IMR-90 (cell line): ENCODE data around the gene STAC2. TPM values are rescaled to one million over a fixed set of nuclear protein-coding genes. Genes with fewer than 3 reads are reported as not detected.

Source experiments
- ATAC-seq: fragments of 200-7000 bp; cut with Tn5 transposase; 2 replicates; pipeline ENCODE4 v1.9.1; 2020; ENCODE audit warnings: low read depth, mild to moderate bottlenecking, moderate library complexity
- BruUV-seq: library from RNA; stranded (reverse); fragments of 400-500 nt; replicated peaks from 2 replicates; lab custom pipeline; 2021; lab: Mats Ljungman, UMichigan
- CTCF ChIA-PET: fragments of 300-600 bp; formaldehyde crosslinking; extraction: SDS; loops from one replicate; lab custom pipeline; 2021; ENCODE audit warnings: antibody characterized with exemption; lab: Yijun Ruan, JAX
- POLR2A ChIA-PET: fragments of 300-600 bp; sonication (Branson Sonifier 250); formaldehyde crosslinking; loops from one replicate; lab custom pipeline; 2022; ENCODE audit warnings: antibody characterized with exemption; ENCODE audit not compliant: unreplicated experiment; lab: Charles Lee
- DNase-seq: peaks from one replicate; pipeline ENCODE4 v3.0.0; 2013
- H2AFZ ChIP-seq: replicated peaks from 2 replicates; pipeline ENCODE3; 2013; ENCODE audit warnings: low read length, mild to moderate bottlenecking; ENCODE audit not compliant: poor library complexity
- H2AK5ac ChIP-seq: 2 replicates; pipeline ENCODE4 v1.6.1; 2013; ENCODE audit warnings: low read depth, low read length, inconsistent platforms
- H2AK9ac ChIP-seq: replicated peaks from 2 replicates; pipeline ENCODE3; 2013; ENCODE audit warnings: mild to moderate bottlenecking, low read depth, low read length, moderate library complexity; ENCODE audit not compliant: poor library complexity
- H2BK120ac ChIP-seq: 2 replicates; pipeline ENCODE4 v1.6.1; 2013; ENCODE audit warnings: low read depth, low read length, inconsistent platforms
- H2BK15ac ChIP-seq: 3 replicates; pipeline ENCODE4 v1.6.1; 2013; ENCODE audit warnings: low read depth, low read length, inconsistent platforms
- H2BK20ac ChIP-seq: 2 replicates; pipeline ENCODE4 v1.6.1; 2013; ENCODE audit warnings: low read depth, mild to moderate bottlenecking, inconsistent platforms, low read length, moderate library complexity
- H2BK5ac ChIP-seq: 2 replicates; pipeline ENCODE4 v1.6.1; 2013; ENCODE audit warnings: mild to moderate bottlenecking, low read depth, low read length, inconsistent platforms; ENCODE audit not compliant: poor library complexity, severe bottlenecking
- H3K14ac ChIP-seq: replicated peaks from 2 replicates; pipeline ENCODE4 v1.6.1; 2013; ENCODE audit warnings: low read depth, low read length, inconsistent platforms
- H3K18ac ChIP-seq: 2 replicates; pipeline ENCODE4 v1.6.1; 2013; ENCODE audit warnings: low read depth, low read length, control low read depth
- H3K23ac ChIP-seq: 2 replicates; pipeline ENCODE4 v1.6.1; 2013; ENCODE audit warnings: low read depth, low read length, inconsistent platforms
- H3K27ac ChIP-seq: 2 replicates; pipeline ENCODE4 v1.5.1; 2013; ENCODE audit warnings: mild to moderate bottlenecking, control low read depth, low read length; ENCODE audit not compliant: insufficient read depth
- H3K27me3 ChIP-seq: 2 replicates; pipeline ENCODE4 v1.6.1; 2013; ENCODE audit warnings: low read length; ENCODE audit not compliant: control insufficient read depth, insufficient read depth
- H3K36me3 ChIP-seq: 2 replicates; pipeline ENCODE4 v1.6.1; 2013; ENCODE audit warnings: low read length, mixed read lengths; ENCODE audit not compliant: control insufficient read depth, insufficient read depth
- H3K4ac ChIP-seq: 2 replicates; pipeline ENCODE4 v1.6.1; 2013; ENCODE audit warnings: low read depth, low read length, inconsistent platforms
- H3K4me1 ChIP-seq: 2 replicates; pipeline ENCODE4 v1.6.1; 2013; ENCODE audit warnings: low read length, mixed read lengths; ENCODE audit not compliant: control insufficient read depth, insufficient read depth
- H3K4me2 ChIP-seq: 2 replicates; pipeline ENCODE4 v1.6.1; 2013; ENCODE audit warnings: low read depth, mild to moderate bottlenecking, control low read depth, low read length, moderate library complexity
- H3K4me3 ChIP-seq: 2 replicates; pipeline ENCODE4 v1.5.1; 2013; ENCODE audit warnings: low read depth, mild to moderate bottlenecking, control low read depth, low read length, moderate library complexity; ENCODE audit not compliant: insufficient read depth
- H3K56ac ChIP-seq: 2 replicates; pipeline ENCODE4 v1.6.1; 2013; ENCODE audit warnings: low read length, inconsistent platforms; ENCODE audit not compliant: insufficient read depth; ENCODE audit errors: extremely low read depth
- H3K79me1 ChIP-seq, 2 experiments: 2 replicates each; pipeline ENCODE4 v1.6.1; 2013; ENCODE audit warnings: low read length in 2 of 2, inconsistent platforms in 1 of 2, low read depth in 1 of 2
- H3K9ac ChIP-seq: 2 replicates; pipeline ENCODE4 v1.6.1; 2013; ENCODE audit warnings: low read depth, low read length, control low read depth
- H3K9me1 ChIP-seq: 2 replicates; pipeline ENCODE4 v1.6.1; 2013; ENCODE audit warnings: low read length, inconsistent platforms; ENCODE audit not compliant: insufficient read depth
- H3K9me3 ChIP-seq: 2 replicates; pipeline ENCODE4 v1.6.1; 2013; ENCODE audit warnings: low read length; ENCODE audit not compliant: control insufficient read depth, insufficient read depth
- H4K20me1 ChIP-seq: 2 replicates; pipeline ENCODE4 v1.6.1; 2013; ENCODE audit warnings: low read length, inconsistent platforms; ENCODE audit not compliant: insufficient read depth
- H4K5ac ChIP-seq: 2 replicates; pipeline ENCODE4 v1.6.1; 2013; ENCODE audit warnings: mild to moderate bottlenecking, low read depth, low read length, control low read depth
- H4K8ac ChIP-seq, 2 experiments: 2 replicates each; pipeline ENCODE4 v1.6.1; 2013; ENCODE audit warnings: low read depth in 2 of 2, low read length in 2 of 2, control low read depth in 1 of 2, inconsistent platforms in 1 of 2
- H4K91ac ChIP-seq: 2 replicates; pipeline ENCODE4 v1.6.1; 2013; ENCODE audit warnings: low read depth, low read length, inconsistent platforms; ENCODE audit not compliant: insufficient read depth
- BHLHE40 ChIP-seq: fragments of 150-350 bp; IDR thresholded peaks from 2 replicates; pipeline ENCODE4 v1.6.1; 2016; ENCODE audit warnings: mild to moderate bottlenecking, low read depth, low read length
- CHD1 ChIP-seq: IDR thresholded peaks from 2 replicates; pipeline ENCODE4 v1.6.1; 2012; ENCODE audit warnings: low read depth, low read length, improper control_type of control experiment
- ELK1 ChIP-seq: fragments of 150-350 bp; IDR thresholded peaks from 2 replicates; pipeline ENCODE4 v1.6.1; 2016; ENCODE audit warnings: low read depth, mild to moderate bottlenecking, low read length, moderate library complexity, borderline replicate concordance
- FOS ChIP-seq: fragments of 150-350 bp; IDR thresholded peaks from 2 replicates; pipeline ENCODE4 v1.6.1; 2016; ENCODE audit warnings: low read depth, low read length
- MAFK ChIP-seq: IDR thresholded peaks from 2 replicates; pipeline ENCODE4 v1.6.1; 2012; ENCODE audit warnings: low read depth, low read length, improper control_type of control experiment
- MAZ ChIP-seq: IDR thresholded peaks from 2 replicates; pipeline ENCODE4 v1.6.1; 2012; ENCODE audit warnings: low read depth, mild to moderate bottlenecking, low read length, improper control_type of control experiment, moderate library complexity, borderline replicate concordance
- POLR2A ChIP-seq: IDR thresholded peaks from 2 replicates; pipeline ENCODE4 v1.6.1; 2012; ENCODE audit warnings: mild to moderate bottlenecking, low read depth, low read length
- RAD21 ChIP-seq: IDR thresholded peaks from 2 replicates; pipeline ENCODE4 v1.6.1; 2012; ENCODE audit warnings: low read length, improper control_type of control experiment
- RFX5 ChIP-seq: IDR thresholded peaks from 2 replicates; pipeline ENCODE4 v1.8.0; 2012; ENCODE audit warnings: low read depth, mild to moderate bottlenecking, low read length, moderate library complexity
- SMC3 ChIP-seq: fragments of 150-350 bp; IDR thresholded peaks from 2 replicates; pipeline ENCODE4 v1.6.1; 2016; ENCODE audit warnings: low read depth, mild to moderate bottlenecking, antibody characterized with exemption, low read length, moderate library complexity
- WGBS, 2 experiments: methylation state at CpG; one replicate each; pipeline versions ENCODE4 v1.1.5 to v1.1.7; 2013; ENCODE audit warnings: missing lambda C conversion rate in 2 of 2; ENCODE audit not compliant: insufficient read length in 1 of 2; ENCODE audit errors: extremely low coverage in 2 of 2; 5-methylcytosine and 5-hydroxymethylcytosine counted together
- dilution Hi-C: fragments of 300-500 bp; cut with HindIII; formaldehyde crosslinking; loops from one replicate; pipeline ENCODE4 v1.14.3; 2018; ENCODE audit warnings: low sequenced_read_pairs; ENCODE audit not compliant: unreplicated experiment
- in situ Hi-C: fragments of 300-500 bp; cut with MboI; formaldehyde crosslinking; loops from 3 replicates; pipeline ENCODE4 v1.14.3; 2019; ENCODE audit warnings: low sequenced_read_pairs, inconsistent platforms, mixed read lengths
- intact Hi-C: fragments of 100-400 bp; cut with micrococcal nuclease; formaldehyde crosslinking; loops from 2 replicates; pipeline ENCODE4 v1.10.0; 2022
- polyA plus RNA-seq, 3 experiments: library from polyadenylated mRNA; depleted of rRNA; stranded (reverse); fragments of >200 nt; gene quantifications; 2 replicates each; pipeline ENCODE4 v1.2.3, GENCODE V29; 2012; ENCODE audit warnings: low replicate concordance in 1 of 3
- total RNA-seq: library from RNA; depleted of rRNA; stranded (reverse); fragments of >200 nt; gene quantifications from 2 replicates; pipeline ENCODE4 v1.2.3, GENCODE V29; 2012

STAC2 gene
- total and polyA plus RNA-seq, 2 of the 4 experiments (the other 2 are of a cell fraction) = 0.02 TPM; not detected in 1

- in situ Hi-C loops (no loop called here), intact Hi-C loops (no loop called here), dilution Hi-C loops (no loop called here)
- no peak overlapping the region for H3K4me3 ChIP-seq
- DNase-seq (no peak), ATAC-seq (no peak)
- H2AK5ac ChIP-seq = no peak overlapping the region
- H4K91ac ChIP-seq = no peak overlapping the region
- H4K8ac ChIP-seq = no peak overlapping the region
- no peak overlapping the region for H3K9ac ChIP-seq
- peaks cover under 1% of the 10 kb centered on the region; the same call in 1 of the 2 replicates for H4K20me1 ChIP-seq
- H4K5ac ChIP-seq = no peak overlapping the region
- BruUV-seq = no TSS peak
- no peak overlapping the region for H2BK20ac ChIP-seq
- H3K27me3 ChIP-seq = no peaks in the 10 kb centered on the region
- no peak overlapping the region for H2AK9ac ChIP-seq
- H3K9me1 ChIP-seq = 0 out of 2 replicates have a peak, but pooled peaks cover 1% of the 10 kb centered on the region
- H3K56ac ChIP-seq = no peak overlapping the region
- peaks cover 53% of the 10 kb centered on the region for H3K36me3 ChIP-seq
- no peak overlapping the region for H3K27ac ChIP-seq
- no peak overlapping the region for H3K23ac ChIP-seq
- no peaks in the 10 kb centered on the region for H3K4me1 ChIP-seq
- CTCF ChIA-PET = no interaction called here
- no peak overlapping the region for H3K14ac ChIP-seq
- TF ChIP-seq CHD1 (no peak), BHLHE40 (no peak), RAD21 (no peak), RFX5 (no peak), ELK1 (no peak), POLR2A (no peak), MAFK (no peak), SMC3 (no peak), MAZ (no peak), FOS (no peak)
- WGBS, 2 experiments = no CpG with 5 or more reads among the region's 5 CpGs
- POLR2A ChIA-PET = no interaction called here
- H2BK120ac ChIP-seq = no peak overlapping the region
- no peak overlapping the region for H2BK15ac ChIP-seq
- no peak overlapping the region for H3K4ac ChIP-seq
- H3K9me3 ChIP-seq = no peaks in the 10 kb centered on the region
- H3K18ac ChIP-seq = no peak overlapping the region
- H2BK5ac ChIP-seq = no peak overlapping the region
- no peak overlapping the region for H2AFZ ChIP-seq
- H3K79me1 ChIP-seq = 0 out of 4 replicates have a peak, but pooled peaks cover 0 to 5% of the 10 kb centered on the region in 2 experiments
- H3K4me2 ChIP-seq = no peak overlapping the region
These were observed 44.4 kb downstream of the STAC2 start for GRCh38 chr17:39181303-39181702.
